Mucosa of descending colon (tissue), 3 donors: ENCODE measurements around the gene ZNF200. TPM values are rescaled to one million over a fixed set of nuclear protein-coding genes. Genes with fewer than 3 reads are reported as not detected.
A peak's percentile ranks its signal among the peaks of the same experiment; 100 is the strongest.
"Not testable (repeated sequence)": the region's sequence is repeated elsewhere in the genome, so short reads cannot be mapped to it uniquely, and the experiment has no call there.

Experiments used
- ATAC-seq: fragments of 200-7000 bp; cut with Tn5 transposase; one replicate; pipeline ENCODE4 v1.9.1; 2020; ENCODE audit warnings: mild to moderate bottlenecking, moderate library complexity
- DNase-seq, 3 donors: peaks; one replicate each; pipeline ENCODE4 v3.0.0-alpha.2; 2020
- H3K36me3 ChIP-seq: fragments of 200-600 bp; one replicate; pipeline ENCODE4 v1.8.0; 2021; ENCODE audit warnings: low read depth, mild to moderate bottlenecking
- H3K4me1 ChIP-seq: fragments of 200-600 bp; one replicate; pipeline ENCODE4 v1.8.0; 2021; ENCODE audit warnings: low read depth, mild to moderate bottlenecking
- H3K4me3 ChIP-seq: fragments of 200-600 bp; one replicate; pipeline ENCODE4 v1.8.0; 2021; ENCODE audit warnings: mild to moderate bottlenecking
- H3K9me3 ChIP-seq: fragments of 200-600 bp; one replicate; pipeline ENCODE4 v1.8.0; 2021; ENCODE audit warnings: mild to moderate bottlenecking
- CTCF ChIP-seq: fragments of 200-600 bp; IDR thresholded peaks from one replicate; pipeline ENCODE4 v1.8.0; 2022; ENCODE audit warnings: antibody characterized with exemption, mild to moderate bottlenecking
- intact Hi-C, 2 donors: fragments of 100-400 bp; cut with DNase I in 1 of 2; cut with micrococcal nuclease in 1 of 2; formaldehyde crosslinking; loops; one replicate each; pipeline versions ENCODE4 v1.11.0 to v1.11.1; 2022; cut with DNase I, micrococcal nuclease
- total RNA-seq, 3 donors: library from RNA; stranded (reverse); fragmentation: NEBNext Ultra II Directional in 2 of 3; extraction: Animal tissue kit (Norgen Biotek cat#: 25700) in 2 of 3; gene quantifications; one replicate each; pipeline versions ENCODE4 v1.2.1 to v1.2.4, GENCODE V29; 2021 to 2023
- donor health status: DM: no; HTN: no; CAD: no; lungs with moderate emphysema.
- donor health status: DM: no; HTN: no; CAD: no.
- donor health status: DM: no; HTN: yes; CAD: no.

The ZNF200 gene
- total RNA-seq, 3 donors from 2014 or later = 6.6 to 8.0 (median 8.0) TPM

- Histone ChIP-seq H3K4me3 (no peak overlapping the region), H3K9me3 (no peaks in the 10 kb centered on the region), H3K36me3 (no peaks in the 10 kb centered on the region), H3K4me1 (peaks cover 16% of the 10 kb centered on the region)
- DNase-seq (no peak), ATAC-seq (no peak)
- intact Hi-C loops = no loop called here
- TF ChIP-seq CTCF = no peak
These were observed 46.4 kb downstream of the ZNF200 start for GRCh38 chr16:3188675-3188924.

- Histone ChIP-seq H3K4me1 (peaks cover 18% of the 10 kb centered on the region), H3K36me3 (no peaks in the 10 kb centered on the region), H3K4me3 (no peak within 1 kb of the TSS), H3K9me3 (no peaks in the 10 kb centered on the region)
- DNase-seq = no peak
- no peak for TF ChIP-seq CTCF
- intact Hi-C loops = no loop called here
- ATAC-seq = no peak
These were observed 46.9 kb downstream of the ZNF200 start, which contains the start of gene OR1F1 for GRCh38 chr16:3187798-3188674. Gene OR1F1, plus strand, starts transcription at chr16:3188204.

- Histone ChIP-seq H3K9me3 (no peaks in the 10 kb centered on the region), H3K4me3 (no peak overlapping the region), H3K4me1 (peaks cover 24% of the 10 kb centered on the region), H3K36me3 (no peaks in the 10 kb centered on the region)
- intact Hi-C loops = no loop called here
- ATAC-seq (peak; percentile 47), DNase-seq (no peak)
- no peak for TF ChIP-seq CTCF
These were observed 47.8 kb downstream of the ZNF200 start for GRCh38 chr16:3186946-3187690.

- intact Hi-C loops = no loop called here
- Histone ChIP-seq H3K4me1 (peaks cover 13% of the 10 kb centered on the region), H3K9me3 (no peaks in the 10 kb centered on the region), H3K36me3 (no peaks in the 10 kb centered on the region), H3K4me3 (no peak overlapping the region)
- DNase-seq = no peak
- TF ChIP-seq CTCF = no peak
- ATAC-seq = no peak
These were observed 51.4 kb downstream of the ZNF200 start for GRCh38 chr16:3183445-3184139.

GRCh38 chr16:3182608-3183444 is 52.1 kb downstream of the ZNF200 start:
- intact Hi-C loops = no loop called here
- H3K4me1 ChIP-seq = peaks cover 8% of the 10 kb centered on the region
- no peak overlapping the region for H3K4me3 ChIP-seq
- DNase-seq (no peak), ATAC-seq (peak; percentile 71)
- H3K36me3 ChIP-seq = no peaks in the 10 kb centered on the region
- no peak for TF ChIP-seq CTCF
- no peaks in the 10 kb centered on the region for H3K9me3 ChIP-seq

GRCh38 chr16:3182293-3182607 is 52.7 kb downstream of the ZNF200 start:
- ATAC-seq, H3K9me3 ChIP-seq, H3K36me3 ChIP-seq, H3K4me1 ChIP-seq, DNase-seq, intact Hi-C loops, H3K4me3 ChIP-seq: not testable (repeated sequence)
